ENCODE results near the gene EPHA2. TPM values are rescaled to one million over a fixed set of nuclear protein-coding genes. Genes with fewer than 3 reads are reported as not detected.

Gene EPHA2
- total and polyA plus RNA-seq, 3 donors from 2014 or later: 5.1 to 14.1 (median 5.7) TPM

DNA sequence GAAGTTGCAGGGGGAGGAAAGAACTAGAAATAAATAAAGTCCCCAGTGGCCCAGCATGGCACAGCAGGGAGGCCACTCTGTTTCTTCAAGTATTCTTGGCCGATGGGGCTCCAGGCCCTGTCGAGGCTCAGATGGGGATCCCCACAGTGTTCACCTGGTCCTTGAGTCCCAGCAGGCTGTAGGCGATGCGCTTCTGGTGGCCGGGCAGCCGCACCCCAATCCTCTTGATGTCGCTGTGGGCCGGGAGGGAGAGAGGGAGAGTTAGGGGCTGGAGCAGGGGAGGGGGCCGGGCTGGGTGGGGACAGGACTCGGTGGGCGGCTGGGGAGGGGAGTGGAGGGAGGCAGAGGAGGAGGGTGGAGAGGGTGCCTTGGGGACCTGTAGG is 30.8 kb downstream of the EPHA2 start:
- Histone ChIP-seq H3K36me3 (ENCODE audit: low read depth, missing control alignments) (no peaks in the 10 kb centered on the region), H3K4me1 (peaks cover 16% of the 10 kb centered on the region), H3K27ac (no peak overlapping the region), H3K27me3 (no peaks in the 10 kb centered on the region), H3K9me3 (no peaks in the 10 kb centered on the region), H3K4me3 (no peak overlapping the region)
- intact Hi-C loops (cut with DNase I; ENCODE audit: low total_unique reads): no loop called here
- DNase-seq: no peak
- TF ChIP-seq, protein P1, sequence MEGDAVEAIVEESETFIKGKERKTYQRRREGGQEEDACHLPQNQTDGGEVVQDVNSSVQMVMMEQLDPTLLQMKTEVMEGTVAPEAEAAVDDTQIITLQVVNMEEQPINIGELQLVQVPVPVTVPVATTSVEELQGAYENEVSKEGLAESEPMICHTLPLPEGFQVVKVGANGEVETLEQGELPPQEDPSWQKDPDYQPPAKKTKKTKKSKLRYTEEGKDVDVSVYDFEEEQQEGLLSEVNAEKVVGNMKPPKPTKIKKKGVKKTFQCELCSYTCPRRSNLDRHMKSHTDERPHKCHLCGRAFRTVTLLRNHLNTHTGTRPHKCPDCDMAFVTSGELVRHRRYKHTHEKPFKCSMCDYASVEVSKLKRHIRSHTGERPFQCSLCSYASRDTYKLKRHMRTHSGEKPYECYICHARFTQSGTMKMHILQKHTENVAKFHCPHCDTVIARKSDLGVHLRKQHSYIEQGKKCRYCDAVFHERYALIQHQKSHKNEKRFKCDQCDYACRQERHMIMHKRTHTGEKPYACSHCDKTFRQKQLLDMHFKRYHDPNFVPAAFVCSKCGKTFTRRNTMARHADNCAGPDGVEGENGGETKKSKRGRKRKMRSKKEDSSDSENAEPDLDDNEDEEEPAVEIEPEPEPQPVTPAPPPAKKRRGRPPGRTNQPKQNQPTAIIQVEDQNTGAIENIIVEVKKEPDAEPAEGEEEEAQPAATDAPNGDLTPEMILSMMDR (IDR thresholded peaks at IDR 0.05): no peak
- TF ChIP-seq POLR2A (IDR thresholded peaks at IDR 0.05): no peak
- WGBS, 2 donors: 93 to 96% methylated on average over 11 of the region's 11 CpGs

DNA sequence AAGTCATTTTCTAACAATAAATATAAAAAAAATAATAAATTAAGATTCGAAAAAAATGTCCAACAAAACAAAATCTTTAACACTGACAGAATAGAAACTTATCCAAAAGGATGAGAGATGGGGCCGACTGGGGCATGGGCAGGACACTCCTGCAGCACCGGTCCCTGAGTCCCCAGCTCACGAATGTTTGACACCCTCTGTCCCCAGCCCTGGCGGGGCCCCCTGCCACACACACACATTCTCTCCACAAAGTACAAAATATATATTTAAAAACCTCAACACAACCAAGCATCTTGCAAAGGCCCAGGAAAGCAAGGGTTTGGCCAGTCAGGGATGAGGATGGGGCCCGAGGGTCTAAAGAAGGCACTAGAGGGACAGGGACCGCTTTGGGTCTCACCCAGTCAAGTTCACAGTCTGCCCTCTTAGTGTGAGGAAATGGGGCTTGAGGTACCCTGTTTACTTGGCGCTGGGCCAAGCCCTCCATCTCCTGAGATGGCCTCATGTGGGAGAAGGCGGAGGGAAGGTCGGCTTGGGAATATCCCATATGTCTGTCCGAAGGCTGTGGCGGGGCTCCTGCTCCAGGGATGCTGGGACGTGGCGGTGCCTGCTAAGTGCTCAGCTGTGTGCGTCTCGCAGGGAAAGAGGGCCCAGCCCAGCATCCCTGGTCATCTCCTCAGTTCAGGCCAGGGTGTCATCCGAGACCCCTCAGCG is 31.3 kb downstream of the EPHA2 start:
- no peak for TF ChIP-seq POLR2A (IDR thresholded peaks at IDR 0.05)
- TF ChIP-seq, protein P1 (IDR thresholded peaks at IDR 0.05): no peak
- 84 to 85% methylated on average over 18 of the region's 18 CpGs for WGBS, 2 donors
- Histone ChIP-seq H3K4me3 (no peak overlapping the region), H3K4me1 (peaks cover 16% of the 10 kb centered on the region), H3K36me3 (ENCODE audit: low read depth, missing control alignments) (no peaks in the 10 kb centered on the region), H3K9me3 (no peaks in the 10 kb centered on the region), H3K27ac (no peak overlapping the region), H3K27me3 (no peaks in the 10 kb centered on the region)
- no peak for DNase-seq
- intact Hi-C loops (cut with DNase I; ENCODE audit: low total_unique reads): no loop called here

DNA sequence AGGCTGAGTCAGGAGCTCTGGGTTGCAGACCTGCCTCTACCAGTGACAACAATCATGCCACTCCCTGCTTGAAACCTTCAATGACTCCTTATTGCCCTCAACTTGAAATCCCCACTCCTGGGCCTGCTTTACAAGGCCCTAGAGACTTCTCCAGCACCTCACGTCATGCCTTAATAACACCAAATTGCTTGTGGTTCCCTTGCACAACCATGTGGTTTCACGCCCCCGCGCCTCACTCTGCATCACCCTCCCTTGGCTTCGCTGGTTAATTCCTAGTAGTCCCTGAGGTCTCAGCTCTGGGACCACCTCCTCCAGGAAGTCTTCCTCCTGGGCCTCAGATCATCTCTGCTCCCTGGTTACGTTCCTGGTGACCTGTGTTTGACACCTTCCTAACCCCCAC is 33.0 kb downstream of the EPHA2 start:
- no peaks in the 10 kb centered on the region for H3K9me3 ChIP-seq
- H3K27ac ChIP-seq: no peak overlapping the region
- no peaks in the 10 kb centered on the region for H3K36me3 ChIP-seq (ENCODE audit: low read depth, missing control alignments)
- no peak overlapping the region for H3K4me3 ChIP-seq
- 76 to 91% methylated on average over 6 of the region's 6 CpGs for WGBS, 2 donors
- DNase-seq: no peak
- peaks cover 9% of the 10 kb centered on the region for H3K4me1 ChIP-seq
- TF ChIP-seq, protein P1 (IDR thresholded peaks at IDR 0.05): no peak
- no peak for TF ChIP-seq POLR2A (IDR thresholded peaks at IDR 0.05)
- no peaks in the 10 kb centered on the region for H3K27me3 ChIP-seq
- intact Hi-C loops (cut with DNase I; ENCODE audit: low total_unique reads): no loop called here

DNA sequence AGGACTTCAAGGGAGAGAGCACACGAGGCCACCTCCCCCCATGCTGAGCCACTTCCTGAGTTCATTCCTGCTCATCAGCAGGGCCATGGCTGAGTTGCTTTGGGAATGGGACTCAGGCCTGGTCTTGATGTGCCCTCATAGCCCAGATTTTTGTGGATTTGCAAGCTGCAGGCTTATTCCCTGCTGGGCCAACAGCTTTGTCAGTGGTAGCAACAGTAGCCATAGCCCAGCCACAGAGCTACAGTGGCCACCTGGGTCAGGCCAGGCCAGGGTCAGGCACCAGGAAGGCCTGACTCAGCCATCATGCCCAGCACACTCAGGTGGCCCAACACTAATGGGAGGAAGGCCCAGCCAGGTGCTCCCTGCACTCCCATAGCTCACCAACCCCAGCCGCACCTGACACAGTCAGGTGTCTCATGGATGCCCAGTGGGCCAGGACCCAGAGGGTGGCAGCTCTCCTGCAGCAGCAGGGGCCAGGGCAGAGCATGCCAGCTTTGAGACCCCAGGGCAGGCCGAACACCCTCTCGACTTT is 33.5 kb downstream of the EPHA2 start:
- no peak for DNase-seq
- H3K4me1 ChIP-seq: peaks cover 4% of the 10 kb centered on the region
- H3K27me3 ChIP-seq: no peaks in the 10 kb centered on the region
- no peaks in the 10 kb centered on the region for H3K9me3 ChIP-seq
- intact Hi-C loops (cut with DNase I; ENCODE audit: low total_unique reads): no loop called here
- TF ChIP-seq POLR2A (IDR thresholded peaks at IDR 0.05): no peak
- TF ChIP-seq, protein P1 (IDR thresholded peaks at IDR 0.05): no peak
- H3K36me3 ChIP-seq (ENCODE audit: low read depth, missing control alignments): no peaks in the 10 kb centered on the region
- no peak overlapping the region for H3K27ac ChIP-seq
- H3K4me3 ChIP-seq: no peak overlapping the region
- 78 to 87% methylated on average over 3 to 4 of the region's 4 CpGs for WGBS, 2 donors

DNA sequence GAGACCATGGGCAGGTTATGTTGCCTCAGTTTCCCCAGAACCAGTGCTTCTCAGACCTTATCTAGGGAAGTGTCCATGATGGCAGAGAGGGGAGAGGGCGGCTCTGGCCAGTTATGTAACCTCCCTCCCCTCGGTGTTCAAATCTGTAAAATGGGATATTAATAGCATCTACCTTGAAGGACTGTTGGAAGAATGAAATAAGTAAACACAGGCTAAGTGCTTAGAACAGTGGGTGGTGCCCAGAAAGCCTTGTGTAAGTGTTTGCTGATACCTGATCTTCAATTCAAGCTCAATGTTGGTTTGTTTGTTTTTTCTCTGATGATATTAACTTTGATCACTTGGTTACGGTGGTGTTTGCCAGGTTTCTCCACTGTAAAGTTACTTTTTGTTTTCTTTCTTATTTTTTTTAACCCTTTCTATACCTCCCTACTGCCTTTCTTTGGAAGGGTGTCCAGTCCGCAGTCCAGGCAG is 34.9 kb downstream of the EPHA2 start:
- no peak for TF ChIP-seq POLR2A (IDR thresholded peaks at IDR 0.05)
- TF ChIP-seq, protein P1 (IDR thresholded peaks at IDR 0.05): no peak
- Histone ChIP-seq H3K4me1 (no peaks in the 10 kb centered on the region), H3K36me3 (ENCODE audit: low read depth, missing control alignments) (no peaks in the 10 kb centered on the region), H3K27ac (no peak overlapping the region), H3K9me3 (no peaks in the 10 kb centered on the region), H3K27me3 (no peaks in the 10 kb centered on the region), H3K4me3 (no peak overlapping the region)
- 58 to 63% methylated on average over 4 of the region's 4 CpGs for WGBS, 2 donors
- no peak for DNase-seq
- intact Hi-C loops (cut with DNase I; ENCODE audit: low total_unique reads): no loop called here

All from testis (tissue), 3 donors.